HFFc6 (cell line): ENCODE data around the gene NKAIN4. TPM values are rescaled to one million over a fixed set of nuclear protein-coding genes. Genes with fewer than 3 reads are reported as not detected.

ENCODE experiments used
- DNase-seq: peaks from one replicate; pipeline ENCODE4 v3.0.0-alpha.2; 2018
- H3K27ac Mint-ChIP-seq: 2 replicates; pipeline ENCODE4 v1.8.0; 2020; ENCODE audit warnings: mild to moderate bottlenecking, mixed read lengths
- H3K27me3 Mint-ChIP-seq: 2 replicates; pipeline ENCODE4 v1.8.0; 2021; ENCODE audit warnings: mild to moderate bottlenecking, moderate library complexity, mixed read lengths; ENCODE audit not compliant: insufficient read depth
- H3K36me3 Mint-ChIP-seq: 2 replicates; pipeline ENCODE4 v1.8.0; 2021; ENCODE audit warnings: low read depth, mixed read lengths
- H3K4me1 Mint-ChIP-seq: 2 replicates; pipeline ENCODE4 v1.8.0; 2020; ENCODE audit warnings: low read depth, mixed read lengths
- H3K4me3 Mint-ChIP-seq: 2 replicates; pipeline ENCODE4 v1.8.0; 2020; ENCODE audit warnings: mild to moderate bottlenecking, moderate library complexity, mixed read lengths
- H3K9me3 Mint-ChIP-seq: 2 replicates; pipeline ENCODE4 v1.8.0; 2020; ENCODE audit warnings: mild to moderate bottlenecking, mixed read lengths
- CTCF ChIP-seq: fragments of 200-600 bp; sonication (generic); IDR thresholded peaks from 2 replicates; pipeline ENCODE4 v1.5.0; 2021; ENCODE audit warnings: antibody characterized with exemption, mild to moderate bottlenecking
- total RNA-seq, 6 experiments: library from RNA; stranded (reverse); fragmentation: NEBNext Ultra II Directional; extraction: Animal tissue kit (Norgen Biotek cat#: 25700); gene quantifications; 2 replicates in 1 of 6; 3 replicates in 5 of 6; pipeline ENCODE4 v1.2.3, GENCODE V29; 2021

The NKAIN4 gene
- total RNA-seq, 6 experiments from 2014 or later: not detected

GRCh38 chr20:63202021-63202420, 52.2 kb downstream of the NKAIN4 start:
- Mint-ChIP-seq H3K4me1 (peaks cover 20% of the 10 kb centered on the region), H3K27me3 (no peaks in the 10 kb centered on the region; the same call in 1 of the 2 replicates), H3K36me3 (peaks cover 18% of the 10 kb centered on the region; the same call in 1 of the 2 replicates), H3K27ac (no peak overlapping the region), H3K9me3 (no peaks in the 10 kb centered on the region), H3K4me3 (no peak overlapping the region)
- DNase-seq: no peak
- no peak for TF ChIP-seq CTCF

GRCh38 chr20:63198606-63199005, 55.7 kb downstream of the NKAIN4 start:
- Mint-ChIP-seq H3K27ac (peak overlapping the region; percentile 9; the same call in 1 of the 2 replicates), H3K9me3 (no peaks in the 10 kb centered on the region), H3K36me3 (peaks cover 11% of the 10 kb centered on the region)

GRCh38 chr20:63196768-63197470, 57.3 kb downstream of the NKAIN4 start:
- Mint-ChIP-seq H3K9me3 (no peaks in the 10 kb centered on the region), H3K27ac (peak overlapping the region; percentile 40; the same call in 1 of the 2 replicates), H3K4me1 (peaks cover 16% of the 10 kb centered on the region), H3K4me3 (no peak overlapping the region; the same call in 1 of the 2 replicates), H3K36me3 (peaks cover 11% of the 10 kb centered on the region), H3K27me3 (no peaks in the 10 kb centered on the region; the same call in 1 of the 2 replicates)
- no peak for DNase-seq
- no peak for TF ChIP-seq CTCF

More at GRCh38 chr20:63198606-63199005, 55.7 kb downstream of the NKAIN4 start:
- no peak for TF ChIP-seq CTCF
- Mint-ChIP-seq H3K4me3 (no peak overlapping the region), H3K4me1 (peaks cover 16% of the 10 kb centered on the region), H3K27me3 (no peaks in the 10 kb centered on the region; the same call in 1 of the 2 replicates)
- DNase-seq: no peak

GRCh38 chr20:63194797-63195173, 59.5 kb downstream of the NKAIN4 start:
- H3K27ac Mint-ChIP-seq: no peak overlapping the region
- H3K4me1 Mint-ChIP-seq: peaks cover 16% of the 10 kb centered on the region
- H3K27me3 Mint-ChIP-seq: no peaks in the 10 kb centered on the region; the same call in 1 of the 2 replicates
- H3K4me3 Mint-ChIP-seq: no peak overlapping the region
- peaks cover 5% of the 10 kb centered on the region for H3K36me3 Mint-ChIP-seq
- no peaks in the 10 kb centered on the region for H3K9me3 Mint-ChIP-seq
- TF ChIP-seq CTCF: no peak
- DNase-seq: no peak

- DNase-seq: no peak
- peaks cover 5% of the 10 kb centered on the region for H3K36me3 Mint-ChIP-seq
- no peaks in the 10 kb centered on the region; the same call in 1 of the 2 replicates for H3K27me3 Mint-ChIP-seq
- H3K4me3 Mint-ChIP-seq: no peak overlapping the region
- no peak for TF ChIP-seq CTCF
- H3K27ac Mint-ChIP-seq: no peak overlapping the region
- H3K4me1 Mint-ChIP-seq: peaks cover 16% of the 10 kb centered on the region
- no peaks in the 10 kb centered on the region for H3K9me3 Mint-ChIP-seq
Measured at GRCh38 chr20:63194007-63194796, 60.1 kb downstream of the NKAIN4 start.
